GM19324 (cell line): Measurements from ENCODE around the gene GLI3.

ENCODE experiments used
- ATAC-seq: cut with Tn5 transposase; IDR thresholded peaks from one replicate; pipeline ENCODE4 v1.9.1; 2021; ENCODE audit warnings: mild to moderate bottlenecking, moderate library complexity; ENCODE audit not compliant: unreplicated experiment, low FRiP score

The GLI3 gene

DNA sequence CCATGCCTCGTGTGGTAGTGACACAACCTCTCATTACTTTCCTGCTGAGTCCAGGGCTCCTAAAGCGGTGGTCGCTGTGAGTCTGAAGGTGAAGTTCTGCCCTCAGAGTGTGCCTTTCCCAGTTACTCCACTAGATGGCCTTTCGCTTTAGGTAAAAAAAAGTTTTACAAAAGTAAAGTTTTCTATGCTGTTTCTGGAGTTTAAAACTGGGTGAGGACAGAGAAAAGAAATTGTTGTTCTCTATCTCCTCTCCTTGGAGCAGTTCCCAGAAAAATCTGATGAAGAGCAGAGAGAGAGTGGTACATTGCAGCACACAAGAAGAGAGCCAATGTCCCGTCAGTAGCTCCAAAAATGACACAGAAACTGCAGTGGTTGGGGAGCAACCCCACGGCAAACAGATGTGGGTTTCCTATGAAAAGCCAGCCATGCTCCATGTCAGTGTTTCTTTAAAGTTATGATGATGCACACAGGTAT, 257.1 kb downstream of the GLI3 start:
- ATAC-seq, result no peak

DNA sequence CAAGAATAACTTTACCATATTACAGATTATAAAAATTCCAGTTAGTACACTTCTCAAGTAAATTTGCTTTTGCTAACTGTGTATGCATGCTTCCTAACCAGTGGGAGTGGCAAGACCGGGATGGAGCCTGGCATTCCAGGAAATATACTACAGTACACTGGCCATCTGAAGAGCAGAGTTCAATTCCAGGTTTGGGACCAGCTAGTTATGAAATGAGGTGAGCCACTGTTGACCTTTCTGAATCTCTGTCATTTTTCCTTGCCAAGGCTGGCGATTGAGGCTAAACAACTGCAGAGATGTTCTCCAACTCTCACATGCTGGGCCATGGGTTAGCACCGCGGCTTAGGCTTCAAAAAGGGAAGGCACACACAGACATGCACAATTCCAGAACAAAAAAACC, 258.2 kb downstream of the GLI3 start:
- ATAC-seq, result no peak

DNA sequence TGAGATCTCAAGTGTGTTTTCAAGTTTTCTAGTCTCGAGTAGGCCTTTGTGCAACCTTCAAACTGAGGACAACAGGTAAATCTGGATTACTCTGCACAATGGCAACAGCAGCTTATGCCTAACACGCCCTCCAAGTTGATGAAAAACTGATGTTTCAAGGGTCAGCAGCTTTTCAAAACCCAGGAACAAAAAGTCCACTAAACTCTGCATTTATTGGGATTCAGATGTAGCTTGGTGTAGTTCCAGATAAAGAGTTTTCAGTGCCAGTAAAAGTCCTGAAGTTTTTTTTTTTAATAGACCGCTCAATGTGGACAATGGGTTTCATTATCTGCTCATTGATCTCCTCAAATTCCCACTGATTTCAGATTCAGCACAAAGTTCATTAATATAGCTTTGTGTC, 259.3 kb downstream of the GLI3 start:
- no peak for ATAC-seq

DNA sequence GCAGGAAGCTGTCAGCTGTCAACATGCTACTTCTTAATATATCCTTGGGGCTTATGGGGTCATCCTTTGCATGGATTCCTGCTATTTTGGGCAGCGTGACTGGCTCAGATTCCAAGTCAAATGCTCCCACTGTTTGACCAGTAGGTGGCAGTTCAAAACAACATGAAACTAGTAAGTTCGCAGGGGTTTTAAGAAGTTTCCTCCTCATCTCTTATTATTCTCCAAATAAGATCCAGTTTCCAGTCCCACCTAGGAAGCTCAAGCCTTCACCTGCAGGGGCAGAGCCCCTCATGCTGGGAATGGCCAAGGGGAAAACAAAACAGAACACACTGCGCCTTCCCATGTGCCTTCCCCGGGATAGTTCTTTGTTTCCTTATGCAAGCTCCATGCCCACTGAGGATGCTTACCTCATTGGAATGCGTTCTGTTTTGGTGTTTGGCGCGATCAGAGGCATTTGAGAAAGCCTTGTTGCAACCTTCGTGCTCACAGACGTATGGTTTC, 259.8 kb downstream of the GLI3 start:
- ATAC-seq, result no peak

DNA sequence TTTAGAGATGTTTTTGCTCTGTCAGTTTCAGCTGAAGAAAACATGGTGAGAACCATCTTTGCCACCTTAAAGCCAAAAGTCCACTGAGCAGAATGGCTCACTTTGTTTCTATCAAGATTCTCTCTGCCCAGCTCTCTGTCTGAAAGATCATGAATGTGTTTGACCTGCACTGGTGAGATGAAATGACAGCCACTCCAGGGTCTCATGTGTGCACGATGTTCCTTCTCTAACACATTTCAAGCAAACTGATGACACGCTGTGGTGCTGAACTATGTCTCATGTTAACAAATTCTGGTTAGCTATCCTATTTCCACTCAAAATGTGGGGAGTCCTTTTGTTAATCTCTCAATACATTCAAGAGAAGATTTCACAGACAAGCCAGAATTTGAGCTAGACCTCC, 260.6 kb downstream of the GLI3 start:
- no peak for ATAC-seq

DNA sequence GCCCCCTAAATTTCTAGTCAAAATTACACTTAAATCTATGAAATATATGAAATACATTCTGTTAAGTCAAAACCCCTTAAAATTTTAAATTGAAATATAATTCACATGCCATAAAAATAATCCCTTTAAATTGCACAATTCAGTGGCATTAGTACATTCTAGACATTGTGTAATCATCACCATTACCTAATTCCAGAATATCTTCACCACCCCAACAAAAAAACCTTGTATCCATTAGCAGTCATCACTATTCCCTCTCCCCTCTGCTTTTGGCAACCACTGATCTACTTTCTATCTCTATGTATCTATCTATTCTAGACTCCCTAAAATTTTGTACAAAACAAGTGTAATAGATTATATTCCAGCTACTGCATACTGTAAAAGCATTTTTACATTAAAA, 261.2 kb downstream of the GLI3 start:
- no peak for ATAC-seq

DNA sequence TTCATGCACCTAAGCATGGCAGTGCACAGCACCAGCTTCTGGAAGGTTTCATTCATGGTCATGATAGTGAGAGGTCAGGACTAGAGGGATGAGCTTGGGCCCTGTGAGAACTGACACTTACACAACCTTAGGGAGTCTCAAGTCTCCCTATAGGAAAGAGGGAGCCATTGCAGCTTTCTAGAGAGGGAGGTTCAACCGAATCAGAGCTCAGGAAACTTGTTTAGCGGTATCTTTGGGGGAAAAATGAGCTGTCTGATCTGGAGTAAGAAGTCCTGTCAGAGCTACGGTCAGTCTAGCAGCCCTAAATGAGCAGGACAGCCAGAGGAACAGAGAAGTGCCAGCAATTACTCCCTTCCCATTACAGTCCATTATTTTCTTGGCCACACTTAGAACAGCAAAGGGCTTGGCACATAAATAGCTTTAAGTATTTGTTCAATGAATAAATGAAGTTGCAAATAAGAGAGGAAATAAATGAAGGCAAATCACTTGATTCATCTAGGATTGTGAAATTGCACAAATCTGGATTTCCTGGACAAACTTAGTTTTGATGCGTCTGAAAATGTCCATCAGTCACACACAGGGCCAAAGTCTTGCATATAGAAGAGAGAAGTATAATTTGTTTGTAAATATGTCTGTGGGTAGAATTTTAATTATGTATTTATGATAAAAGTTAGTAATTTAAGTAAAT, 262.0 kb downstream of the GLI3 start:
- no peak for ATAC-seq

DNA sequence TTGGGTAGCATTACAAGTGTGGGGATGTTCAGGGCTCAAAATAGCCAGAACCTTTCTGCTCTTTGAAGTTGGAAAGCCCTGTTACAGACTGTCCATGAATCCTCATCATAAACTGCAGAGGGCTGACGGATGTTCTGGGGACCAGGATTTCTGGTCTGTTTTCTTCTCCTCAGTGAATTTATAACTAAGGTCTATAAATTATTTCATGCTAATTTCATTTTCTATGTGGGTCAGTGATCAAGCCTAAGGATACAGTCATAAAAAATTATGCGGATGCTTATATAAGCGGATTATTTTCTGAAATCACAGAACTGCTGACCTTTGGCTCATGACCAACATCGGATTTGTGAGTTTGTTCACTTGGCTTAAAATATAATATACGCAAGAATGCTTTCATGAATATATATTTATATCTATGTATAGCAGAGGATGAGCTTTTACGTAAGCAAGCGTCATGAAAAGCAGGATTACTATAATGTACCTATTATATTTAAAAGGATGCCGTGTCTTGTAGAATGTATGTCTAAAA, 263.7 kb downstream of the GLI3 start:
- ATAC-seq, result no peak

DNA sequence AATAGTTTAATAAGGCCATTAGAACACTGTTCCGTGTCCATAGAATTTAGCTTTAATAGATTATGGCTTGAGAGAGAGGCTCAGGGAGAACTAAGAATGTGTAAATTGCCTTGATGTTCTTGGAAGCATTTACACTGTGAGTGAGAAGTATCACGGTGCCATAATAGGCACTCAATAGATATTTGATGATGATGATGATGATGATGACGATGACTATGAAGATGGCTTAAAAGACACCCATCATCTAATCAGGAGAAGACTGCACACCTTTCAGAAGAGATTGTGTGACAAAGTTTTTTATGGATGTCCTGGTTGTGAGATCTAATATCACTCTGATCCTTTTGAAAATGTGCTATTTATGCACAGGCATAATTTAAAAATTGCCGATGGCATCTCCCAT, 264.2 kb downstream of the GLI3 start:
- no peak for ATAC-seq

DNA sequence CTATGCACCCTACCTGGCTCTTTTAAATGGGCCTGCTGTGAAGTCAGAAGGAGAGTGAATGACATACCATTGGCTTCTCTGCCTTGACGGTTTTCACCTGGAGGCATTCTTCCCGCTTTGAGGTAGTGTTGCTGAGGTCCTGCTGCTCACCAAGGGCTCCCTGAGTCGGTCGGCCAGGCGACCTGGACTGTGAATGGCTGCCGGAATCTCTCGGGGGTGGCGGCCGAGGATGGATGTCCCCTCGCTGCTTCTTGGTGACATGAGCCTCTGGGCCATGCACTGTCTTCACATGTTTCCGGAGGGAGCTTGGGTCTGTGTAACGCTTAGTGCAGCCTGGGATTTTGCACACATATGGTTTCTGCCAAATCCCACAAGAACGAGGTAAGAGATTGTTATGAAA, 264.7 kb downstream of the GLI3 start:
- no peak for ATAC-seq

DNA sequence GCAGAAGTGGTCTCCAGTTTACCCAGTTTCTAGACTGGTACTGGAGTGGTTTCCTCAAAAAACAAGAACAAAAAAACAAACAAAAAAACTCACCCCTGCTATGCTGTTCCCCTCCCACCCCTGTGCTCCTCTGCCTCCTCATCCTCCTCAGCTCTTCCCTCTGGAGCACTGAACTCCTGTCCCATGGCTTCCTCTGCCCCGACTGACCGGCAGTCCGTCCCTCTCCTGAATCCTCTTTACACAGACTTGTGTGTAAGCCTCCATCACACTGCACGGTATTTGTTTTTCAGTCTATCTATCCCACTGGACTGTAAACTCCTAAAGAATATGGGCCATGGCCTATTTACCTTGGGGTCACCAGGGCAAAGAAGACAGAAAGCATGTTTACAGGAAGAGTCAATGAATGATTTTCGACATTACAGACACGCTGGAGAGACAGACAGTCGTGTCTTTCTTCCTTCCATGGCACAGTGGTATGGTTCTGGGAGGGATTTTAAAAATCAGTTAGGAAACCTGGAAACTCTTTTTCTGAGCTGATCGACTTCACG, 265.3 kb downstream of the GLI3 start:
- ATAC-seq, result no peak

DNA sequence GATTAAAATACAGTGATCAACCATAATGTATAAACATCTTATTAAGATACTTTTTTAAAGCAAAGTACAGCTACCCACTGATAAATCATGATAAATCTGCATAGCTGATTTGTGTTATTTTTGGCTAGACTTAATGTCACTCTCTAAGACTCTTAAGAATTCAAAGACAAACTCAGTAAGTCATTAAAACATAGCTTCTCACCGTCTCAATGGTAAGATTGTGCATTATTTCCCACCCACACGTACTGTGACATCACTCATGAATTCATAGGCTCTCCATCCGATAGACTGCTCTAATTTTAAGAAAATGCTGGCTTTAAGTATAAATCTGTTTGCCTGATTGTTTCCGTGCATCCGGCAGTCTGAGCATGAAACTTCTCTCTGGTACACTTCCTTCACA, 266.1 kb downstream of the GLI3 start:
- ATAC-seq, result no peak

DNA sequence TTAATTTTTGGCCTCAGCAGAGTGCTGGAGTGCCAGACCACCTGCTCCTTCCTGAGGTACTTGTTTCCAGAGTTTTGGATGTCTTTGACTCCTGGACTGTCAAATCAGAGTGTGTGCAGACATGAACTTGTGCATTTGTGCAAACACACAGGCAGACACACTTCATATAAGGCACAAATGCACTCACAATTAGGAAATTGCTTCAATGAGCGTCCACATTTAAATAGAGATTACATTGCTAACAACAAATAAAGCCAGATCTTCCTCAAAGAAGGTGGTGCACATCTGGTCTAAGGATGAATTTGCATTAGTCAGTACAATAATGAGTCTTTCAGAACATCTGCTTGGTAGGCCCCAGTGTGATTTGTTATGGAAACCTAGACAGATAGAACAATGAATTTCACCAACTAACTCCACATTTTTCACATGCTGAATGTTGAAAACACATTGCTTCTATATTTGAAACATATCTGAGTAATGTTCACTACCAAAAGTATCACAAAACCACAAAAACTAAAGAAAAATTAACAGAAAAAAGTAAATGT, 267.4 kb downstream of the GLI3 start:
- no peak for ATAC-seq

DNA sequence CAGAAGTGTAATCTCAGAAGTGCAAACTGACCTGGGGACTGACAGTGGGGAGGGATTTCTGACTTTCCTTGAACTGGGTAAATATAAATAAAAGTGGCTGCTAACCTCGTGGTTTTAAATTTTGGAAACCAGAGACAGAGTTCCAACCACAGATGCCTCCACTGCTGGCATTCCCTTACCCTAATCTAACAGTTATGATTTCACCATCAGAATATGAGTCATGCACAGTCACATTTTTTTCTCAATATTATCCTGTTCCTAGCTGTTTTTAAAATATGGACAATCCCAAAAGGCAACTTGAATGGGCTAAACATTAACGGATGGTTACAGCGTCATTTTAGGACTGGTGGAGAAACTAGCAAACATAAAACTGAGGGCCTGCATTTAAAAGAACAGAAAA, 269.9 kb downstream of the GLI3 start:
- ATAC-seq, result no peak

DNA sequence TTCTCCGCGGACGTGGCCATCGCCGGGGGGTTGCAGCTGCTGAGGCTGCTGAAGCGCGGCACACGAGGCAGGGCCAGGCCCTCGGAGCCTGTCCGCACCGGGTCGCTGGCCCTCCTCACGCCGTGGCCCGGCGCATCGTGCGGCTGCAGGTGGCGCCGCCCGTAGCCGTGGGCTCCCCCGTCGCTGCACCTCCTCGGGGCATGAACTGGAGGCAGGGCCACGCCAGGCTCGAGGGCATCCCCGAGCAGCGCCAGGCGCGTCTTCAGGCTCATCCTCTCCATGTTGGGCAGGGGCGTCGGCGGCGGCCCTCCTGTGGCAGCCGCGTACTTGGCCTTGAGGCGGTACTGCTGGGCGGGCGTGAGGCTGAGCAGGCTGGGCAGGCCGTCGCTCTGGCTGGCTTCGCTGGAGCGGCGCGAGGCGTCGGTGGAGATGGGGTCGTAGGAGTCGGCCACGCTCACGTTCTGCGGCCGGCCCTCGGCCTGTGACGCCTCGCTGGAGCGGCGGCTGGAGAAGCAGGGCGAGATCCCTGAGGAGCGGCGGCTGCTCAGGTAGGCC, 271.0 kb downstream of the GLI3 start:
- ATAC-seq, result no peak

DNA sequence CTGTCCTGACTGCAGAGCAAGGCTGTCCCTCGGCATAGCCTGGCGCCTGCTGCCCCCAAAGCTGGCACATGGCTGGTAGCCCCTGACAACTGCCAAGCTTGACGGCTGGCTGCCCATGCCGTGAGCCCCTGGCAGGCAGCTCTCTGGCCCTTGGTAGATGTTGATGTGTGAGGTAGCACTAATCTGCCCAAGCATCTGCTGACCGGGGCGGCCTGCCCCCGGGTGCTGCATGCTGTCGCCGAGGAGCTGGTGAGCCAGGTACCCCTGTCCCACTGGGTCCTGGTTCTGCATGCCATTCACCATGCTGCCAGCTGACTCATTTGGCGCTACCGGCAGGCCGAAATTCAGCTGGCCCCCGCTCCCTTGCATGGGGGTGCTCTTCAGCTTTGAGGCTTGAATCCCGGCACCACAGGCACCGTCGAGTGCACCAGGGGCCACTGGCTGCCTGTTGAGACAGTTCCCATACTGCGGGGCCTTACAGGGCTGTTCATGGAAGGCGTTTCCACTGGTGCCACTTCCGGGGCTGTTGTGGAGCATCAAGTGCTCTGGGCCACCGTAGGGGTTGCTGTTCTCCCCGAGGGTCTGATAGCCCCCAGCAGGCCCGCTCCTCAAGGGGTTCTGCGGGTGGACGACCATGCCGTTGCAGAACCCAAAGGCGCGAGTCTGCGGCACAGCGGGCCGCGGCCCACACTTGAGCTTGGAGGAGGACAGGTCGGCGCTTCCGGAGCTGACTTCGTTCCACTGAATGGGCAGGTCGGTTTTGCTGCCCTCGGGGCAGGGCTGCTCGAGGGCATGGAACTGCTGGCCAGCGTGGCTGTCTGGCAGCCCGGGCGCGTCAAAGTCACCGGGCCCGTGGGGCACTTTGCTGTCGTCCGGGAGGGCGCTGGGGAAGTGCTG, 271.9 kb downstream of the GLI3 start:
- ATAC-seq, result no peak

DNA sequence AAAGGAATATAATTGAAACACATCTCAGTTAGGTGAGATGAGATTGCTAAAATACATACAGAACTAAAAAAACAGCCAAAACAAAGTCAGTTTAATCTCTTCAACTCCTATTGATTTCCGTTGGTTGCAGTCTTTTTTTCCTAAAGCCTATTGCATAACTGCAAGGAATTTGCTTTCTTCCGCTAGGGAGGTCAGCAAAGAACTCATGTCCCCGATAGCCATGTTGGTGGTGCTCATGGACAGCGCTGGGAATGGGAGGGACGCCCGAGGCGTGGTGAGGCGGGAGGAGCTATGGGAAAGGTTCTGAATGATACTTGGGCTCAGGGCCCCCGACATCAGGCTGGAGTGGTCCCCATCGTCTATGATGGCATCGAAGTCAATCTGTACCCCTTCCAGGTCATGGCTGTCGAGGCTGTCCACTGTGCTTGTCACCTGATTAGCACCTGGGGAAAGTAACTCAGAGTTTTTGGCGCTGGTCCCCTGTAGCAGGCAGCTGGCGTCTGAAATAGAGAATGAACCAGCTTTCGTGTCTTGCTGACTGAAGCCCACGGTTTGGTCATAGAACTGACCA, 272.7 kb downstream of the GLI3 start:
- ATAC-seq, result no peak

DNA sequence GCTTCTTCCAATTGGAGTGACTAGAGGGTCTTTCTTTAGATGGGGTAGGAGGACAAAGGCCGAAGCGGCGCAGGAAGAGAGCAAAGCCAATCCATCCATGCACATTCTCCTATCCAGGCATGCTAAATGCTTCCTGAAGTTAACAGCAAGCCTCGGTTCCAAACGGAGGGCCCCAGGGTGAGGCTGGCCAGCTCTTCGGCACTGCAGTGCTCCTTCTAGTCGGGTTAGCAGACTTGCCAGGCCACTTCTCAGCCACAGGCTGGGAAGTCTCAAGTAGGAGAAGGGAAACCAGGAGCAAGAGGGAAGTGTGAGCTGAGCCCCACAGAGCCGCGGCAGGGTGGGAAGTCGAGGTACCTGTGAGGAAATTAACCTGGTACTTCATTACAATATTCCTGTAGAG, 280.3 kb downstream of the GLI3 start:
- no peak for ATAC-seq

DNA sequence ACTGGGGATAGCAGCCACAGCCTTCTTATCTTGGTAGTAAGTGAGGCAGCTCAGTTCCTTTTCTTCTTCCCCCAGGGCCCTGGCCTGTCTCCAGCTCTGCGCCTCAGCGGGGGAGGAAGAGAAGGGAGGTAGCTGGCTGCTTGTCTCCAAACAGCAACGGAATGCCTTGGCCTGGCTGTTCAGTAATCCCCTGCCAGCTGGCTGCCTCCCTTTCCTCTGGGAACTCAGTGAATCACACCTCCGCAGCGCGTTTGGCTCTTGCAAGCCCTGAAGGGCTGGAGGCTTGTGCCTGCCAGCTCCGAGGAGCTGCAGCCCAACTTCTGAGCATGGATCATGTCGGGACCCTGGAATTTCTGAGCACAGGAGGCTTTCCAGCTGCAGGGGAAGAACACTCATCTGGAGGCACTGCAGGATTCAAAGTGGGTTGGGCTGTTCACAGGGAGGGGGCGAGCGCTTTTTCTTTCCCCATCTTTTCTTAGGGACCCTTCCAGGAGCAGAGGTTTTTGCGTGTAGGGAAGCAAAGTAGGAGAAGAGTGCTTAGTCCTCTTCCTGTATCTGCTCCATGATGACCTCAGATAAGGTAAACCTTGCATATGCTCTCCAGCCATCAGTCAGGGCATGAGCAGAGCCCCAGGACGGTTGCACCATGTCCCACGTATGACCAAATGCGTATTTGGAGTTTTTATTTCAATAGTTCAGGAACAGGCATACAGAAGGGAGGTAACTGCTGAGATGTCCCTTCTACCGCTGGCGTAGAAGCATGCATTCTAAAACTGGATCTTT, 280.9 kb downstream of the GLI3 start:
- ATAC-seq, result no peak

DNA sequence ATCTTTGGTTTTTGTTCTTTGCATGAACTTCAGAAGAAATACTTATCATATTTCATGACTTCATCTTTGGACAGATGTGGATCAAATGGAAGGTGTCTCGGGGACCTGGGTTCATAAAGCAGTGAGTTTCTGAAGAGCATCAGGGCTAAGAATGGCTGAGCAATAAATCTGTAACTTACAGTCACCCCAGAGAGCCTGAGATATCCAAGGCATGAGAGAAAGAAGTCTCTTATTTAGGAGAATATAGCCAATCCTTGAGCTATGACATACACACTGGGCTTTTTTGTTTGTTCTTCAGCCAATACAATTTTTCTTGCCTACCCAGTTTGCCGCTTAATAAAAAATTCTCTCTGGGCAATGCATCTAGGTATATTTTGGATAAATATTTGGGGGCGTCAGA, 281.6 kb downstream of the GLI3 start:
- ATAC-seq, result no peak
